ENCODE measurements around the gene ZNF277. TPM values are rescaled to one million over a fixed set of nuclear protein-coding genes. Genes with fewer than 3 reads are reported as not detected.

ZNF277 gene
- total RNA-seq, 4 donors from 2014 or later, result 18.3 to 25.6 (median 19.5) TPM

- no peak overlapping the region for H3K27ac ChIP-seq
- H3K36me3 ChIP-seq, result no peaks in the 10 kb centered on the region
- H3K4me1 ChIP-seq, result no peaks in the 10 kb centered on the region
- no peaks in the 10 kb centered on the region for H3K9me3 ChIP-seq
- no peaks in the 10 kb centered on the region for H3K27me3 ChIP-seq
- TF ChIP-seq POLR2A (IDR thresholded peaks at IDR 0.05), result no peak
- TF ChIP-seq, protein P1, sequence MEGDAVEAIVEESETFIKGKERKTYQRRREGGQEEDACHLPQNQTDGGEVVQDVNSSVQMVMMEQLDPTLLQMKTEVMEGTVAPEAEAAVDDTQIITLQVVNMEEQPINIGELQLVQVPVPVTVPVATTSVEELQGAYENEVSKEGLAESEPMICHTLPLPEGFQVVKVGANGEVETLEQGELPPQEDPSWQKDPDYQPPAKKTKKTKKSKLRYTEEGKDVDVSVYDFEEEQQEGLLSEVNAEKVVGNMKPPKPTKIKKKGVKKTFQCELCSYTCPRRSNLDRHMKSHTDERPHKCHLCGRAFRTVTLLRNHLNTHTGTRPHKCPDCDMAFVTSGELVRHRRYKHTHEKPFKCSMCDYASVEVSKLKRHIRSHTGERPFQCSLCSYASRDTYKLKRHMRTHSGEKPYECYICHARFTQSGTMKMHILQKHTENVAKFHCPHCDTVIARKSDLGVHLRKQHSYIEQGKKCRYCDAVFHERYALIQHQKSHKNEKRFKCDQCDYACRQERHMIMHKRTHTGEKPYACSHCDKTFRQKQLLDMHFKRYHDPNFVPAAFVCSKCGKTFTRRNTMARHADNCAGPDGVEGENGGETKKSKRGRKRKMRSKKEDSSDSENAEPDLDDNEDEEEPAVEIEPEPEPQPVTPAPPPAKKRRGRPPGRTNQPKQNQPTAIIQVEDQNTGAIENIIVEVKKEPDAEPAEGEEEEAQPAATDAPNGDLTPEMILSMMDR (IDR thresholded peaks at IDR 0.05), result no peak
- DNase-seq, result no peak
- H3K4me3 ChIP-seq, result no peak overlapping the region
Observed at GRCh38 chr7:112293416-112293815, 86.9 kb downstream of the ZNF277 start.

DNA sequence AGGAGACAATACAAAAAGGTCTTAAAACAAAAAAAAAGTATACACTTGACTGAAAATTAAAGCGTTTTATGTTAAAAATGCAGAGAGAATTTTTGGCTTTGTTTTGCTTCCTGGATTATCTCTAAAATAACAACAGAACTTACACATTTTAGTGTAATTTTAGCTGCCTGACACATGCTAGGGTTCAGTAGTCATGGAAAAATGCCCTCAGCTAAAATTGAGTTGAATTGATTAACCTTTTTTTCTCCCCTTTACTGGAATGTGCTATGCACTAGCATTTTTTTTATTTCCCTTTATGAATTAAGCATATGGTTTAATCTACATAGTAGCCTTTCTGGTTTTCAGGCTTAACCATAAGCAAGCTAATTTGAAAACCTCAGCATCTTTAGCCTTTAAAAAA is 89.9 kb downstream of the ZNF277 start:
- no peak for DNase-seq
- H3K36me3 ChIP-seq, result peaks cover 0 to 8% (median 0%) of the 10 kb centered on the region in 3 donors

DNA sequence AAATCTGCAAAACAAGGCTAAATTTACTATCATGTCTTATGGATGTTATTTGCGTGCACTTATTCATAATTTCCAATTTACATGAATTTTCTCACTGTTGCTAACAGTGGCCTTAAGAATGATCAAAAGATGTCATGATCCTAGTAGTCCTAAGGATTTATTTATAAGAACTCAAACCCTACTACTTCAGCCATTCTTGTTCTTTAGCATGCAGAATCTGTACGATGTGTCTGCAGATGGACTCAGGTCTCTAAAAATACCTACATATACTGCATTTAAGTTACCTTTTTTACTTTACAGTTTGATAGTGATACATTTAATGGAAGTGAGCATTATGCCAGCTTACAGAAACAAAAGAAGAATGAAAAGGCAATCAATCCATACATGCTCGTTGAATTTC is 91.2 kb downstream of the ZNF277 start:
- Histone ChIP-seq H3K9me3 (no peaks in the 10 kb centered on the region), H3K36me3 (peaks cover 0 to 8% (median 0%) of the 10 kb centered on the region in 3 donors), H3K4me1 (no peaks in the 10 kb centered on the region), H3K27me3 (no peaks in the 10 kb centered on the region), H3K27ac (no peak overlapping the region), H3K4me3 (no peak overlapping the region)
- DNase-seq, result no peak
- no peak for TF ChIP-seq POLR2A (IDR thresholded peaks at IDR 0.05)
- TF ChIP-seq, protein P1 (IDR thresholded peaks at IDR 0.05), result no peak

More for the DNA sequence above, 89.9 kb downstream of the ZNF277 start:
- Histone ChIP-seq H3K4me1 (no peaks in the 10 kb centered on the region), H3K9me3 (no peaks in the 10 kb centered on the region), H3K27ac (no peak overlapping the region), H3K4me3 (no peak overlapping the region), H3K27me3 (no peaks in the 10 kb centered on the region)
- no peak for TF ChIP-seq POLR2A (IDR thresholded peaks at IDR 0.05)
- TF ChIP-seq, protein P1 (IDR thresholded peaks at IDR 0.05), result no peak

- TF ChIP-seq, protein P1 (IDR thresholded peaks at IDR 0.05), result no peak
- TF ChIP-seq POLR2A (IDR thresholded peaks at IDR 0.05), result no peak
- Histone ChIP-seq H3K9me3 (no peaks in the 10 kb centered on the region), H3K36me3 (peaks cover 0 to 8% (median 0%) of the 10 kb centered on the region in 3 donors), H3K4me3 (no peak overlapping the region), H3K4me1 (no peaks in the 10 kb centered on the region), H3K27me3 (no peaks in the 10 kb centered on the region), H3K27ac (no peak overlapping the region)
- DNase-seq, result no peak
Observed at GRCh38 chr7:112298543-112299100, 92.1 kb downstream of the ZNF277 start.

- no peak for TF ChIP-seq POLR2A (IDR thresholded peaks at IDR 0.05)
- TF ChIP-seq, protein P1 (IDR thresholded peaks at IDR 0.05), result no peak
- peaks cover 0 to 8% (median 0%) of the 10 kb centered on the region in 3 donors for H3K36me3 ChIP-seq
- H3K4me3 ChIP-seq, result no peak overlapping the region
- H3K4me1 ChIP-seq, result no peaks in the 10 kb centered on the region
- H3K27me3 ChIP-seq, result no peaks in the 10 kb centered on the region
- H3K9me3 ChIP-seq, result no peaks in the 10 kb centered on the region
- H3K27ac ChIP-seq, result no peak overlapping the region
- no peak for DNase-seq
Observed at GRCh38 chr7:112300072-112300471, 93.6 kb downstream of the ZNF277 start.
